Hematopoietic multipotent progenitor cell treated with erythropoietin and hydrocortisone succinate and interleukin-3 and kit ligand, for 15 days (in vitro differentiated cells): ENCODE results near the gene PAK5.

Experiments used
- DNase-seq: peaks from one replicate; pipeline ENCODE4 v3.0.0-alpha.2; 2015; ENCODE audit warnings: low spot score

The PAK5 gene

GRCh38 chr20:9789131-9789530, 49.7 kb downstream of the PAK5 start:
- DNase-seq: no peak

GRCh38 chr20:9775176-9775575, 63.7 kb downstream of the PAK5 start:
- no peak for DNase-seq

- DNase-seq: no peak
These were observed 68.9 kb downstream of the PAK5 start for GRCh38 chr20:9769954-9770353.

- DNase-seq: no peak
These were observed 77.4 kb downstream of the PAK5 start for GRCh38 chr20:9761476-9761875.

GRCh38 chr20:9759392-9759791, 79.5 kb downstream of the PAK5 start:
- no peak for DNase-seq

- no peak for DNase-seq
These were observed 80.1 kb downstream of the PAK5 start for GRCh38 chr20:9758752-9759151.

GRCh38 chr20:9756660-9757059, 82.2 kb downstream of the PAK5 start:
- no peak for DNase-seq

- no peak for DNase-seq
These were observed 83.6 kb downstream of the PAK5 start for GRCh38 chr20:9755301-9755700.

- no peak for DNase-seq
These were observed 94.3 kb downstream of the PAK5 start for GRCh38 chr20:9744551-9744950.

GRCh38 chr20:9743871-9744270, 95.0 kb downstream of the PAK5 start:
- no peak for DNase-seq

- DNase-seq: no peak
These were observed 96.1 kb downstream of the PAK5 start for GRCh38 chr20:9742821-9743220.

- no peak for DNase-seq
These were observed 96.9 kb downstream of the PAK5 start for GRCh38 chr20:9741996-9742395.

GRCh38 chr20:9740486-9740885, 98.4 kb downstream of the PAK5 start:
- DNase-seq: no peak

- no peak for DNase-seq
These were observed 98.9 kb downstream of the PAK5 start for GRCh38 chr20:9739991-9740390.

- no peak for DNase-seq
These were observed 102.5 kb downstream of the PAK5 start for GRCh38 chr20:9736373-9736772.

- DNase-seq: no peak
These were observed 115.2 kb downstream of the PAK5 start for GRCh38 chr20:9723501-9724202.

GRCh38 chr20:9711872-9712271, 127.0 kb downstream of the PAK5 start:
- DNase-seq: no peak

GRCh38 chr20:9710685-9711084, 128.2 kb downstream of the PAK5 start:
- DNase-seq: no peak

GRCh38 chr20:9705722-9706476, 133.0 kb downstream of the PAK5 start:
- DNase-seq: no peak

GRCh38 chr20:9699181-9699580, 139.7 kb downstream of the PAK5 start:
- no peak for DNase-seq

GRCh38 chr20:9689041-9689440, 149.8 kb downstream of the PAK5 start:
- DNase-seq: no peak

- no peak for DNase-seq
These were observed 152.0 kb downstream of the PAK5 start for GRCh38 chr20:9686866-9687265.

GRCh38 chr20:9686455-9686854, 152.4 kb downstream of the PAK5 start:
- no peak for DNase-seq

GRCh38 chr20:9686001-9686400, 152.9 kb downstream of the PAK5 start:
- no peak for DNase-seq
